Measurements from ENCODE around the gene GPR39.

DNA sequence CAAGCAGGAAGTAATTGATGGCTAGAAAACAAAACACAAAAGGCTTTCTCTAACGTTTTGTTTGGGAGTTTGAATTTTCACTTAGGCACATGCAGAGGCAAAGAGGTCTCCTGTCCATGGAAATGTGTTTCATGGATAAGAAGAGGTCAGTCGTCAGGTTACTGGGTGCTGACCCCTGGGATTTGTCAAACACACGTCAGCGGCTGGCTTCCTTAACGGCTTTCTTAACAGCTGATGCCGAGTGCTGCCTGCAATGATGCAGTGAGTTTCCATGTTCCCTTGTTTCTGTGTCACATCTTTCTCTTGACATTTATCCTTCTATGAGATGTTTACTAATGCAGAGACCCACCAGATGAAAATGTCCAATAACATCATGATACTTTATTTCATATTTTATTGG lies 31.7 kb downstream of the GPR39 start:
- TF ChIP-seq TAF1 (IDR thresholded peaks at IDR 0.05; ENCODE audit: low read depth) (no peak), EZH2 (IDR thresholded peaks at IDR 0.05; ENCODE audit: borderline replicate concordance, insufficient read depth, low read length, poor library complexity, severe bottlenecking) (no peak), REST (IDR thresholded peaks at IDR 0.05; ENCODE audit: borderline replicate concordance) (no peak)
- TF ChIP-seq, protein P1, sequence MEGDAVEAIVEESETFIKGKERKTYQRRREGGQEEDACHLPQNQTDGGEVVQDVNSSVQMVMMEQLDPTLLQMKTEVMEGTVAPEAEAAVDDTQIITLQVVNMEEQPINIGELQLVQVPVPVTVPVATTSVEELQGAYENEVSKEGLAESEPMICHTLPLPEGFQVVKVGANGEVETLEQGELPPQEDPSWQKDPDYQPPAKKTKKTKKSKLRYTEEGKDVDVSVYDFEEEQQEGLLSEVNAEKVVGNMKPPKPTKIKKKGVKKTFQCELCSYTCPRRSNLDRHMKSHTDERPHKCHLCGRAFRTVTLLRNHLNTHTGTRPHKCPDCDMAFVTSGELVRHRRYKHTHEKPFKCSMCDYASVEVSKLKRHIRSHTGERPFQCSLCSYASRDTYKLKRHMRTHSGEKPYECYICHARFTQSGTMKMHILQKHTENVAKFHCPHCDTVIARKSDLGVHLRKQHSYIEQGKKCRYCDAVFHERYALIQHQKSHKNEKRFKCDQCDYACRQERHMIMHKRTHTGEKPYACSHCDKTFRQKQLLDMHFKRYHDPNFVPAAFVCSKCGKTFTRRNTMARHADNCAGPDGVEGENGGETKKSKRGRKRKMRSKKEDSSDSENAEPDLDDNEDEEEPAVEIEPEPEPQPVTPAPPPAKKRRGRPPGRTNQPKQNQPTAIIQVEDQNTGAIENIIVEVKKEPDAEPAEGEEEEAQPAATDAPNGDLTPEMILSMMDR (IDR thresholded peaks at IDR 0.05; ENCODE audit: poor library complexity, severe bottlenecking) = no peak
